A673 (cell line): ENCODE measurements around the gene PRF1. TPM values are rescaled to one million over a fixed set of nuclear protein-coding genes. Genes with fewer than 3 reads are reported as not detected.

Experiments
- BruUV-seq: library from RNA; stranded (reverse); fragments of 400-500 nt; replicated peaks from 2 replicates; lab custom pipeline; 2021; lab: Mats Ljungman, UMichigan
- CTCF ChIA-PET: fragments of 300-600 bp; sonication (Branson Sonifier 250); formaldehyde crosslinking; loops from one replicate; lab custom pipeline; 2022; ENCODE audit warnings: antibody characterized with exemption; lab: Charles Lee
- POLR2A ChIA-PET: fragments of 300-600 bp; sonication (Branson Sonifier 250); formaldehyde crosslinking; loops from one replicate; lab custom pipeline; 2022; ENCODE audit warnings: antibody characterized with exemption; ENCODE audit not compliant: low non-redundant PET; lab: Charles Lee
- DNase-seq: peaks from one replicate; pipeline ENCODE4 v3.0.0-alpha.2; 2015; ENCODE audit warnings: low spot score
- H3K27ac ChIP-seq: fragments of 200-600 bp; sonication (generic); 2 replicates; pipeline ENCODE4 v1.5.1; 2016; ENCODE audit warnings: mixed run types, low read depth, mild to moderate bottlenecking, mixed read lengths, antibody characterized with exemption, low read length; ENCODE audit not compliant: poor library complexity, severe bottlenecking
- H3K27me3 ChIP-seq: fragments of 200-600 bp; sonication (generic); replicated peaks from 2 replicates; pipeline ENCODE4 v1.6.1; 2017; ENCODE audit warnings: mixed run types, low read depth, mild to moderate bottlenecking, mixed read lengths, antibody characterized with exemption, low read length; ENCODE audit not compliant: insufficient read depth, poor library complexity
- H3K36me3 ChIP-seq: fragments of 200-600 bp; sonication (generic); 2 replicates; pipeline ENCODE4 v1.6.1; 2016; ENCODE audit warnings: mixed run types, mild to moderate bottlenecking, mixed read lengths, antibody characterized with exemption, low read length; ENCODE audit not compliant: insufficient read depth, poor library complexity, severe bottlenecking
- H3K4me1 ChIP-seq: fragments of 200-600 bp; sonication (generic); 2 replicates; pipeline ENCODE4 v1.6.1; 2017; ENCODE audit warnings: mixed run types, mild to moderate bottlenecking, mixed read lengths, antibody characterized with exemption, low read length; ENCODE audit not compliant: insufficient read depth, poor library complexity, severe bottlenecking
- H3K4me3 ChIP-seq: fragments of 200-600 bp; sonication (generic); 2 replicates; pipeline ENCODE4 v1.5.1; 2016; ENCODE audit warnings: low read depth, mixed run types, mild to moderate bottlenecking, mixed read lengths, low read length; ENCODE audit not compliant: poor library complexity, severe bottlenecking
- H3K9me3 ChIP-seq: fragments of 200-600 bp; sonication (generic); 2 replicates; pipeline ENCODE4 v1.6.1; 2016; ENCODE audit warnings: mixed run types, low read depth, mild to moderate bottlenecking, mixed read lengths, antibody characterized with exemption, low read length; ENCODE audit not compliant: poor library complexity, severe bottlenecking
- EZH2 ChIP-seq: fragments of 200-600 bp; sonication (generic); IDR thresholded peaks from 2 replicates; pipeline ENCODE4 v1.6.1; 2017; ENCODE audit warnings: borderline replicate concordance, low read depth, mild to moderate bottlenecking, mixed read lengths, antibody characterized with exemption, low read length; ENCODE audit not compliant: poor library complexity, severe bottlenecking
- intact Hi-C: fragments of 100-400 bp; cut with micrococcal nuclease; formaldehyde crosslinking; loops from one replicate; pipeline ENCODE4 v1.10.0; 2022; ENCODE audit not compliant: unreplicated experiment
- total RNA-seq: library from RNA; stranded (reverse); gene quantifications from 2 replicates; pipeline ENCODE4 v1.2.3, GENCODE V29; 2021
- TF ChIP-seq, protein P1 (sequence below): fragments of 300-800, 200-600 bp; sonication (generic); conservative IDR thresholded peaks from 2 replicates; pipeline ENCODE4 v1.5.1; 2017; ENCODE audit warnings: low read depth, mild to moderate bottlenecking, antibody characterized with exemption, low read length, moderate library complexity, mixed read lengths

PRF1 gene
- total RNA-seq, 1 experiment from 2014 or later, result not detected

DNA sequence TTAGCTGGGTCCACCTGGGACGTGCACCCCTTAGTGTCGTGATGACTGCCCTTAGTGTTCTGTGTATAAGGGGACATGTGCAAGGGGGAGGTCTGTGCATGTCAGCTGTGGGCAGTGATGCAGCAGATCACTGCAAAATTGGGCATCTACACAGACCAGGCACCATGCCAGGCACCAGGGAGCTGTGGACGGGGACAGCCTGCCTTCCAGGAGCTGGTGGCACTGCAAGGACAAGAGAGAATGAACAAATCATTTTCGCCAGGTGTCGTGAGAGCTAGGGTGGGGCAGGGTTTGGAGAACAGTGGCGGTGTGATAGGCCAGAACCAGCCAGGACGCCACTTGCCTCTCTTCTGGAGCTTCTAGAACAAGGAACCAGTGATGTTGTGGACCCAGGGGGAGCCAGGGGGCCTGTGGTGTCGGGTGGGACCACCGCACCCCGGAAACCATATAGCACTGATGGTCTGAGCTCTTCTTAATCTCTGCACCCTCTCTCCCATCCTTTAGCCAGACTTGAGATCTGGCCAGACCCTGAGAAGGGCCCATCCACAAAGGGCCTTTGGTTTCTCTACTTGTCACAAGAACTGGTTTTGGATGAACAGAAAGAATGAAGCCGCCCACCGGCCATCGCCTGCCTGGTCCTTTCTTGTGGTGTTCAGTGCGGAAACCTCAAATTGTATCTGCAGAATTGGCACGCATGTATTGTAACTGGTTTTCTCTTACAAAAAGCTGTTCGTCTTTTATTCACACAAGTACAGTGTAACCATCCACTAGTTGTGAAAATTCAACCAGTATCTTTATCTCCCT, 30.7 kb downstream of the PRF1 start:
- no peak overlapping the region for H3K27ac ChIP-seq
- no peaks in the 10 kb centered on the region for H3K27me3 ChIP-seq
- no TSS peak for BruUV-seq
- H3K4me3 ChIP-seq, result no peak overlapping the region
- ChIA-PET CTCF (no interaction called here), POLR2A (no interaction called here)
- no peaks in the 10 kb centered on the region for H3K36me3 ChIP-seq
- no peaks in the 10 kb centered on the region for H3K9me3 ChIP-seq
- peaks cover 4% of the 10 kb centered on the region for H3K4me1 ChIP-seq
- TF ChIP-seq EZH2, result no peak
- TF ChIP-seq, protein P1, sequence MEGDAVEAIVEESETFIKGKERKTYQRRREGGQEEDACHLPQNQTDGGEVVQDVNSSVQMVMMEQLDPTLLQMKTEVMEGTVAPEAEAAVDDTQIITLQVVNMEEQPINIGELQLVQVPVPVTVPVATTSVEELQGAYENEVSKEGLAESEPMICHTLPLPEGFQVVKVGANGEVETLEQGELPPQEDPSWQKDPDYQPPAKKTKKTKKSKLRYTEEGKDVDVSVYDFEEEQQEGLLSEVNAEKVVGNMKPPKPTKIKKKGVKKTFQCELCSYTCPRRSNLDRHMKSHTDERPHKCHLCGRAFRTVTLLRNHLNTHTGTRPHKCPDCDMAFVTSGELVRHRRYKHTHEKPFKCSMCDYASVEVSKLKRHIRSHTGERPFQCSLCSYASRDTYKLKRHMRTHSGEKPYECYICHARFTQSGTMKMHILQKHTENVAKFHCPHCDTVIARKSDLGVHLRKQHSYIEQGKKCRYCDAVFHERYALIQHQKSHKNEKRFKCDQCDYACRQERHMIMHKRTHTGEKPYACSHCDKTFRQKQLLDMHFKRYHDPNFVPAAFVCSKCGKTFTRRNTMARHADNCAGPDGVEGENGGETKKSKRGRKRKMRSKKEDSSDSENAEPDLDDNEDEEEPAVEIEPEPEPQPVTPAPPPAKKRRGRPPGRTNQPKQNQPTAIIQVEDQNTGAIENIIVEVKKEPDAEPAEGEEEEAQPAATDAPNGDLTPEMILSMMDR, result no peak
- intact Hi-C loops, result no loop called here
- no peak for DNase-seq

DNA sequence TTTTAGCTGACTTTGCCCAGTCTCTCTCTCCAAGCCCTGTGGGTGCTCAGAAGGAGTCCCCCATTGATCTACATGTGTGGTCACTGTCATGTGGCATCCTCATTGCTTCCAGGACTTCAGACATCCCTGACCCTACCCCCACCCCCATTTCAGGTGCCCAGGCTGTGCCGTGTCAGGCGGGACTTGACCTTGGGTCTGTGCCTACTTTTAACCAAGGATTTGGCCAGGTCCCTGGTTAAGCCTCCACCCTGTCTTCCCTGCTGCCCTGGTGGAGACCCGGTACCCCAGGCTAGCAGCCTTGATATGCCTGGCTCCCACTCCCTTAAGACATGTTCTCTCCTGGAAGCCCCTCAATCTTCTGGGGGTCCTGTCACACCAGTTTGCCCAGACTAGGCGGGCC, 31.3 kb downstream of the PRF1 start:
- intact Hi-C loops, result no loop called here
- no TSS peak for BruUV-seq
- Histone ChIP-seq H3K4me1 (peaks cover 4% of the 10 kb centered on the region), H3K4me3 (no peak overlapping the region), H3K36me3 (no peaks in the 10 kb centered on the region), H3K27ac (no peak overlapping the region), H3K9me3 (no peaks in the 10 kb centered on the region), H3K27me3 (no peaks in the 10 kb centered on the region)
- POLR2A ChIA-PET, result no interaction called here
- no peak for TF ChIP-seq EZH2
- TF ChIP-seq, protein P1, result no peak
- DNase-seq, result no peak
- CTCF ChIA-PET, result no interaction called here

DNA sequence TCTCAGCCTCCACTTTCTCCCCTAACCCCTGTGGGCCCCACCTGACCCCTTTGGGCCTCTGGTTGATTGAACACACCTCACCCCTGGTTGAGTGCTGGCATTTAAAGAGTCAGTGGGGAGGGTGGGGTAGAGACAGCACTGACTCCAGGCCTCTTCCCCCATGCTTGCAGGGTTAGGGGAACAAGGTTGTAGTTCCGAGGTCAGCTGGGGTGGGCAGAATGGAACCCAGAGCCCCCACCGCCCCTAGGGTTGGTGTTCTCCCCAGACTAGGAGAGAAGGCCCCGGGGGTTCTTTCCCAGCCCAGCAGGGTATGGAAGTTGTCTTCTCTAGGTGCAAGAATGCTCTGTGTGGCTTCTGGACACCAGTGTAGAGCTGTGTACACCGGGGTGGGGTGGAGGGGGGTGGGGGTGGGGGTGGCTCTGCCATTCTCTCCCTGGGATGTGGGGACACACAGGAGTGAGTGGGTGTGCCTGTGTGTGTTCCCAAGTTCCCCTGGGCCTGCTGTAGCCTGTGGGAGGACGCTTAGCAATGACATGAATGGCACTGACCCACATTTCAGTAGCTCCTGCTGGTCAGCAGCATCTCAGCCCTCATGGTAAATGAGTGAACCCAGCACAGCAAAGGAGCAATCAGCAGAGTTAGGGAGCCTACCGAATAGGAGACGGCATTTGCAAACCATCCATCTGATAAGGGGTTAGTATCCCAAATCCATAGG, 33.6 kb downstream of the PRF1 start:
- ChIA-PET POLR2A (no interaction called here), CTCF (no interaction called here)
- Histone ChIP-seq H3K9me3 (no peaks in the 10 kb centered on the region), H3K4me1 (no peaks in the 10 kb centered on the region), H3K27ac (no peak overlapping the region), H3K36me3 (no peaks in the 10 kb centered on the region), H3K27me3 (no peaks in the 10 kb centered on the region), H3K4me3 (no peak overlapping the region)
- TF ChIP-seq EZH2, result no peak
- TF ChIP-seq, protein P1, result no peak
- DNase-seq, result no peak
- intact Hi-C loops, result no loop called here
- BruUV-seq, result no TSS peak
